ENCODE measurements around the gene MFSD2A.
A peak's percentile ranks its signal among the peaks of the same experiment; 100 is the strongest.

Gene MFSD2A

GRCh38 chr1:39969048-39969447 lies 14.1 kb downstream of the MFSD2A start:
- DNase-seq (ENCODE audit: low read depth in 2 of 2) = no peak
- no peak for TF ChIP-seq CTCF (IDR thresholded peaks at IDR 0.05; ENCODE audit: low read depth, low read length)
- no peak overlapping the region for H3K4me3 ChIP-seq (replicated peaks in 1 of 2; ENCODE audit: low read depth in 2 of 2, low read length in 2 of 2)

GRCh38 chr1:39969531-39970270 lies 14.8 kb downstream of the MFSD2A start:
- no peak overlapping the region for H3K4me3 ChIP-seq (replicated peaks in 1 of 2; ENCODE audit: low read depth in 2 of 2, low read length in 2 of 2)
- no peak for TF ChIP-seq CTCF (IDR thresholded peaks at IDR 0.05; ENCODE audit: low read depth, low read length)
- DNase-seq (ENCODE audit: low read depth in 2 of 2) = no peak

GRCh38 chr1:39970274-39970673 lies 15.3 kb downstream of the MFSD2A start:
- no peak overlapping the region for H3K4me3 ChIP-seq (replicated peaks in 1 of 2; ENCODE audit: low read depth in 2 of 2, low read length in 2 of 2)
- DNase-seq (ENCODE audit: low read depth in 2 of 2) = no peak
- no peak for TF ChIP-seq CTCF (IDR thresholded peaks at IDR 0.05; ENCODE audit: low read depth, low read length)

GRCh38 chr1:39971138-39971537 lies 16.2 kb downstream of the MFSD2A start:
- no peak overlapping the region for H3K4me3 ChIP-seq (replicated peaks in 1 of 2; ENCODE audit: low read depth in 2 of 2, low read length in 2 of 2)
- DNase-seq (ENCODE audit: low read depth in 2 of 2) = no peak
- TF ChIP-seq CTCF (IDR thresholded peaks at IDR 0.05; ENCODE audit: low read depth, low read length) = no peak

GRCh38 chr1:39973503-39974135 lies 18.7 kb downstream of the MFSD2A start:
- DNase-seq (ENCODE audit: low read depth in 2 of 2) = peak; percentile 73 to 75
- no peak overlapping the region for H3K4me3 ChIP-seq (replicated peaks in 1 of 2; ENCODE audit: low read depth in 2 of 2, low read length in 2 of 2)
- peak; percentile 97 for TF ChIP-seq CTCF (IDR thresholded peaks at IDR 0.05; ENCODE audit: low read depth, low read length)

- no peak for TF ChIP-seq CTCF (IDR thresholded peaks at IDR 0.05; ENCODE audit: low read depth, low read length)
- H3K4me3 ChIP-seq (replicated peaks in 1 of 2; ENCODE audit: low read depth in 2 of 2, low read length in 2 of 2) = no peak overlapping the region
- DNase-seq (ENCODE audit: low read depth in 2 of 2) = peak in 1 of 2 donors; percentile 29
Observed at GRCh38 chr1:39976732-39977131, 21.8 kb downstream of the MFSD2A start.
